HFF-Myc (cell line): ENCODE results near the gene OSR1.
A peak's percentile ranks its signal among the peaks of the same experiment; 100 is the strongest.

Experiments used
- DNase-seq: peaks from one replicate; pipeline ENCODE4 v3.0.0-alpha.2; 2011; ENCODE audit warnings: low read depth; ENCODE audit errors: extremely low read depth
- H3K4me3 ChIP-seq: replicated peaks from 2 replicates; pipeline ENCODE4 v1.5.1; 2011; ENCODE audit warnings: low read depth, mild to moderate bottlenecking, control low read depth, low read length
- TF ChIP-seq, protein P1 (sequence below): IDR thresholded peaks from 2 replicates; pipeline ENCODE4 v1.5.1; 2012; ENCODE audit warnings: mild to moderate bottlenecking, low read depth, low read length, control low read depth; ENCODE audit errors: missing control alignments

Gene OSR1

DNA sequence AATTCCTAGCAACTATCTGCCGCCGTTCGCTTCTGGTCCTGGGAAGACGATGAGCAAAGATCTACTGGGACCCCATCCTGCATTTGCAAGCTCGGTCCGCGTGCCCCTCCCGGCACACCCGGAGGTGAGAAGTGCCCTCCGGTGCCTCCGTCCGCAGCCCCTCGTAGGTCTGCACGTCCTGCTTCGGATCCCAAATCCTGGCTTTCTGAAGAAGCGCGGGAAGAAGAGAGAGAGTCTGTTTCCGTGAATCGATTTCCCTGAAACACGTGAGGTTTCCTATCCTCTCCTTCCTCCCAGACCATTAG, 5.0 kb upstream of the OSR1 start:
- TF ChIP-seq, protein P1, sequence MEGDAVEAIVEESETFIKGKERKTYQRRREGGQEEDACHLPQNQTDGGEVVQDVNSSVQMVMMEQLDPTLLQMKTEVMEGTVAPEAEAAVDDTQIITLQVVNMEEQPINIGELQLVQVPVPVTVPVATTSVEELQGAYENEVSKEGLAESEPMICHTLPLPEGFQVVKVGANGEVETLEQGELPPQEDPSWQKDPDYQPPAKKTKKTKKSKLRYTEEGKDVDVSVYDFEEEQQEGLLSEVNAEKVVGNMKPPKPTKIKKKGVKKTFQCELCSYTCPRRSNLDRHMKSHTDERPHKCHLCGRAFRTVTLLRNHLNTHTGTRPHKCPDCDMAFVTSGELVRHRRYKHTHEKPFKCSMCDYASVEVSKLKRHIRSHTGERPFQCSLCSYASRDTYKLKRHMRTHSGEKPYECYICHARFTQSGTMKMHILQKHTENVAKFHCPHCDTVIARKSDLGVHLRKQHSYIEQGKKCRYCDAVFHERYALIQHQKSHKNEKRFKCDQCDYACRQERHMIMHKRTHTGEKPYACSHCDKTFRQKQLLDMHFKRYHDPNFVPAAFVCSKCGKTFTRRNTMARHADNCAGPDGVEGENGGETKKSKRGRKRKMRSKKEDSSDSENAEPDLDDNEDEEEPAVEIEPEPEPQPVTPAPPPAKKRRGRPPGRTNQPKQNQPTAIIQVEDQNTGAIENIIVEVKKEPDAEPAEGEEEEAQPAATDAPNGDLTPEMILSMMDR, result no peak

DNA sequence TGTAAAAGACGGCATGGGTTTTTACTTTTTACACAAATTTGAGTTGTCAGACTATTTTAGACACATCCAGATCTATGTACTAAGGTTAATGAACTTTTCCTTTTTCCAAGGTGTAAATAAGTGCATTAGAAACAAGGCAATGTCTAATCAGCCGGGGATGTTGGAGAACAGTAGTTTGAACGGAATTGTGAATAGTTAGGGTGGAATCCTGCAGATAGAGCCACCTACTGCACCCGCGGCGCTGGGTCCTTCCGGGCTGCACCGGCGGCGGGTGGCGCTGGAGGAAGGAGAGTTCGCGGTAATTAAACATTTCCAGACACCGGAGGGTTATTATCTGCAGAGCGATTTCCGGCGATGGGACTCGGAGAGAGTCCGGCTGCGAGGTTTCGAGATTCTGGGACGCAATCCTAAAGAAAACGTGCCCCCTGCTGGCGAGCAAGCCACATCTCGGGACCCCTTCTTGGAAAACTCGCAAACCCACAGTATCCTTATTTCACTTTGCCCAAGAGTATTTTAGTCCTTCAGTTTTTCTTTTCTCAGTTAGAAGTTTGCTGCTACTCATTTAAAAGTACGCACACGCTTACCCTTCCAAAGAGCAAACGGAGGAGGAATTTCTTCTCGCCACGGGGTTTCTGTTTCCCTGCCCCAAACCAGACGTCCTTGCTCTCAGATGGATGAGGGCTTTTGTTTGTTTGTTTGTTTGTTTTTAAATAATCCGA, 4.5 kb upstream of the OSR1 start:
- H3K4me3 ChIP-seq, result peak overlapping the region; percentile 49
- DNase-seq, result peak; percentile 67
- TF ChIP-seq, protein P1, result peak; percentile 81

More for the DNA sequence above, 5.0 kb upstream of the OSR1 start:
- H3K4me3 ChIP-seq, result peak overlapping the region; percentile 49
- DNase-seq, result no peak

DNA sequence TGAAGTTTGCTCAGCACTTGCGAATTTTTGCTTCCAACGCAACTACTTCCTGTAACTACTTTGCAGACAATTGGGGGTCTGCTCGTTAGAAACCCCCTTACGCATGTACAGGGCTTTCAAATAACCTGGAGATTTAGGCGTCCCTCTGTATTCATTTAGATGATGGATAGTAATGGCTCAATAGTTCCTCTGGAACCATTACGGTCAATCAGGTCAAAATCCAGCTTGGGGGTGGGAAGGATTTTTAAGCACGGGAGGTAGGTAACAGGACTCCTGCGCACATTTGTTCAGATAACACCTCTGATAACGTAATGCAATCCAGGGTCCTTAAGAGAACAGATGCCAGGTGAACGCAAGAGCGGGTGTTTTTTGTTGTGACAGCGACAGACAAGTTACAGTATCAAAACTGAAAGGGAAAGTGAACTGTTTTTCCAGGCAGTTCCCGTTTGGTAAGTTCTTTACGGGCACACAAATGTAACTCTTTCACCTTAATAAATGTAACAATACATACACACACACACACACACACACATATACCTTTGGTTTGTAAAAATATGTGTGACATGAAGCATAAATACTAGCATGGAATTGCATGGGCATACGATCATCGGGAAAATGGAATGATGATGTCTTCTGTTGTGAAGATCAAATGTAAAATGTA, 3.8 kb upstream of the OSR1 start:
- peak overlapping the region; percentile 49 for H3K4me3 ChIP-seq
- DNase-seq, result no peak

DNA sequence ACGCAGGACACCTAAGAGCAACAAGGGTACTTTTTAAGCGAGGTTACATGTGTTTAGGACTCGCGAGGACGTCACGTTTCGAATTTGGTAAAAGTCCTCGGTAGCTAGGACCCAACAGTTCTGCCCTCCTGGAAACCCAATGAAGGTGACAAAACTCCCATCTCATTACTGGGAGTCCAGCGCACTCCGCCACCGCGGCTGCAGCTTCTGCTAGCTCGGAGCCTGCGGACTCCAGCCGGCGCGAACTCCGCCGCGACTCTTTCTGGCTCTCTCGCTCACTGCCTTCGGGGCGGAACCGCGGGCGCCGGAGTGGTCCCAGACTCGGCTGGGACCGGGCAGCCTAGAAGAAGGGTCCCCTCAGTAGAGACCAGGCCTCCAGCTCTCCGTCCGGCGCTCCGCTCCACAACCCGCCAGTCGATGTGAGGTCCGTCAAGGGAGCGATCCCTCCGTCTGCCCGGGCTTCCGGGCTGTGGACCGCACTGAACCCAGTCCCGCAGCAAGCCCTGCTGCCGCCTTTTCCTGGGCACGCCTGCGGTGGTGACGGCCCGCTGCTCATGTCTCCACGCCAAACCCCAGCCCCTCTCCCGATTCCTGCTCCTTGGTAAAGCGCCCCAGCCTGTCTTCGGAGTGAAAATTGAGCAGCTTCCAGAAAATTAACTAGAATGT, 3.0 kb upstream of the OSR1 start:
- no peak for DNase-seq
- peak overlapping the region; percentile 49 for H3K4me3 ChIP-seq

More for the DNA sequence above, 3.8 kb upstream of the OSR1 start:
- TF ChIP-seq, protein P1, result no peak

DNA sequence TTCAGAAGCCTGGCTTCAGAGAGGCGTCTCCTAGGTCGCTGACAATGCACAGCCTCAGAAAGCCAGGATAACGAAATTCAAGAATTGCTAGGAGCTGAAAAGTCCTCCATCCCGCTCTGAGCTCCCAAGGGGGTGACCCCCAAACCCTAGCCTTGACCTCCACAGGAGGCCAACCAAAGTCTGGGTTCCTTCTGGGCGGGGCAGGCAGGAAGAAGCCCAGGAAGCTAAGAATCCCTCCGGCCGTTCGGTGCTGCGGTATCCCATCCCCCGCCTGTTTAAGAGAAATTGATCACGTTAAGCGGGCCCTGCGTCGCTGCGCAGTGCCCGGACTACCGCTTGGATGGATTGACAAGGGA, 2.5 kb upstream of the OSR1 start:
- no peak for DNase-seq
- H3K4me3 ChIP-seq, result no peak overlapping the region
- TF ChIP-seq, protein P1, result no peak

More for the DNA sequence above, 3.0 kb upstream of the OSR1 start:
- TF ChIP-seq, protein P1, result no peak

DNA sequence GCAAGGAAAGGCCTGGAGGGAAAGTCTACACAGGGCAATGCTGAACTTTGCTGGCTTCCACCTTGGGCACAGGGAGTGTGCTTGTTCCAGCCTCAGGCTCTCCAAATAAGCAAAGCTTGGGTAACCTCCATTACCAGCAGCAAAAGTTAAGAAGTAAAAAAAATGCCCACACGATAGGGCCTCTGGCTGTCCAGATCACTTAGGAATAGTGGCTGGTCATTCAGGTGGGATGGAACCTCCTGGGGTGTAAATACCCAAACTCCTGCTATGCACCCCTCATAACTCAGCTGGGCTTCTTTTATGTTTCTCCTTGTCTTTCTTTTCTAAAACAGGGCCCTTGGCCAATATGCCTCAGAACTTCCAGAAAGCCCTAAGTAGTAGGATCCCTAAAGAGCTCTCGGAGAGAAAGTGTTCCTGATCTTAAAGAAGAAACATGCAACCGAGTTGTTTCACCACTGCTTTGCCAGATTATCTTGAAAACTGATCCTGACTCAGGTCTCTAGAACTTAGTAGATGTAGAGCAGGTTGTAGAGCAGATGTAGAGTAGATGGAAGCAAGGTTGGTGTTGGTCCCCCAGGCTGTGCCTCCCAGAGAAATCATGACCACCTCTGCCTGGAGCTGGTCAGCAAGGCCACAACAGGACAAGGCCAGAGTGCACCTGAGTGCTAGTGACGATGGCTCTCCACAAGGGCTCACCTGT, 2.0 kb upstream of the OSR1 start:
- DNase-seq, result no peak
- no peak overlapping the region for H3K4me3 ChIP-seq
- TF ChIP-seq, protein P1, result no peak
